H1 (cell line): ENCODE data around the gene FAM53C. TPM values are rescaled to one million over a fixed set of nuclear protein-coding genes. Genes with fewer than 3 reads are reported as not detected.

Experiments
- CHD2 ChIP-seq: IDR thresholded peaks from 2 replicates; pipeline ENCODE4 v1.6.1; 2012; ENCODE audit warnings: low read length, improper control_type of control experiment
- EP300 ChIP-seq, 2 experiments: IDR thresholded peaks; 1 replicate in 1 of 2; 2 replicates in 1 of 2; pipeline ENCODE4 v1.6.1; 2011 to 2012; ENCODE audit warnings: low read depth in 2 of 2, low read length in 2 of 2, mild to moderate bottlenecking in 2 of 2, borderline replicate concordance in 1 of 2, inconsistent platforms in 1 of 2, moderate library complexity in 1 of 2
- GTF2F1 ChIP-seq: IDR thresholded peaks from 2 replicates; pipeline ENCODE4 v1.6.1; 2012; ENCODE audit warnings: low read depth, low read length, improper control_type of control experiment, borderline replicate concordance
- JUND ChIP-seq: IDR thresholded peaks from 2 replicates; pipeline ENCODE4 v1.6.1; 2011; ENCODE audit warnings: mild to moderate bottlenecking, improper control_type of control experiment, low read length
- KDM5A ChIP-seq: fragments of 200-600 bp; IDR thresholded peaks from 2 replicates; pipeline ENCODE4 v1.7.1; 2012; ENCODE audit warnings: mild to moderate bottlenecking, low read length, inconsistent platforms, mixed read lengths
- POLR2A ChIP-seq, 2 experiments: IDR thresholded peaks; 1 replicate in 1 of 2; 2 replicates in 1 of 2; pipeline ENCODE4 v1.6.1; 2011; ENCODE audit warnings: low read depth in 2 of 2, low read length in 2 of 2, mild to moderate bottlenecking in 2 of 2; ENCODE audit errors: control extremely low read depth in 1 of 2
- SP1 ChIP-seq: IDR thresholded peaks from 2 replicates; pipeline ENCODE4 v1.6.1; 2011; ENCODE audit warnings: low read depth, low read length
- SP2 ChIP-seq: IDR thresholded peaks from 2 replicates; pipeline ENCODE4 v1.6.1; 2012; ENCODE audit warnings: mild to moderate bottlenecking, low read length, inconsistent platforms
- TEAD4 ChIP-seq: IDR thresholded peaks from 2 replicates; pipeline ENCODE4 v1.6.1; 2012; ENCODE audit warnings: low read depth, low read length, inconsistent platforms, mixed read lengths
- polyA plus RNA-seq, 7 experiments: library from polyadenylated mRNA; depleted of rRNA in 3 of 7; stranded (reverse) in 5 of 7; unstranded in 2 of 7; fragments of >200 nt in 5 of 7; fragments of 200-250 nt in 2 of 7; gene quantifications; 1 replicate in 5 of 7; 2 replicates in 1 of 7; 4 replicates in 1 of 7; pipeline versions ENCODE4 v1.2.1 to v1.2.3, GENCODE V29; 2011 to 2013; ENCODE audit warnings: missing spikeins in 2 of 7, mixed read lengths in 2 of 7
- total RNA-seq: library from RNA; stranded (reverse); fragmentation: NEBNext Ultra II Directional; extraction: Animal tissue kit (Norgen Biotek cat#: 25700); gene quantifications from 2 replicates; pipeline ENCODE4 v1.2.1, GENCODE V29; 2021
- TF ChIP-seq, protein P1 (sequence below): IDR thresholded peaks from 2 replicates; pipeline ENCODE4 v1.6.1; 2012; ENCODE audit warnings: inconsistent platforms
- TF ChIP-seq, protein P2 (sequence below): fragments of 300-600 bp; sonication (generic); IDR thresholded peaks from 2 replicates; pipeline ENCODE4 v1.7.1; 2012; ENCODE audit warnings: low read length, moderate library complexity, mild to moderate bottlenecking, inconsistent platforms; ENCODE audit not compliant: insufficient replicate concordance

Gene FAM53C
- total and polyA plus RNA-seq, 2 of the 8 experiments (the other 6 are each of a cell fraction or from before 2014, with no cell fraction given) = 57.6 to 75.3 TPM

DNA sequence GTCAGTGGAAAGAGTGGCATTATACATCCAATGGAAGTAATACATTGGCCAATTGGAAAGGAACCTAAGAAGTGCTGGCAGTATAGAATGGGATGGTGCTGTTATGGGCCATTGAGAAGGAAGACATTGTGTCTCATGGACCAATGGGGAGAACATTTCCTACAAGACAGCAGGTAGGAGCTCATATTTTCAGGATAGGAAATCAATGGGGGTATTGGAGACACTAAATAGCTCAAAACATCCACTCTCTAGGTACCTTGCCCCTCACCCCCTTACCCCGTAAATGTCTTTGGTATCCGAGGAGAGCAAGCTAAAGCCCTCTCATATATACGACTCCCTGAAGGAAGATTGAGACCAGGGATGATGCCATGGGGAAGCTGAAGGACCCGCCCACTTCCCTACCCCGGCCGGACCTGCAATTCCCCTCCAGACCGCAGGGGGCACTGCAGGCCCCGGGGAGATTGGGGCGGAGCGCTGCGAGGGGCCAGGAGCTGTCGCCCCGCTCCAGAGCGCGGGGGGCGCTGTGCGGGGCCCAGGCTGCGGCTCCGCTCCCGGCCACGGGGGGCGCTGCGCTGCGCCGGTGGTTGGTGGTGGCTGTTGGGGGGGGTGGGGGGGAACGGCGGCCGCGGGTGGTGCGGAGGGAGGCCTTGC is 14.1 kb downstream of the FAM53C start, which contains the start of gene KDM3B (continued):
- TF ChIP-seq EP300 (IDR thresholded peaks at IDR 0.05; ENCODE audit: borderline replicate concordance in 1 of 2, low read depth in 2 of 2, low read length in 2 of 2) (peak; percentile 17 to 29; a peak in 1 of 3 replicates), POLR2A (IDR thresholded peaks at IDR 0.05; ENCODE audit: control extremely low read depth in 1 of 2, low read depth in 2 of 2, low read length in 2 of 2) (peak in 1 of 2 experiments; percentile 23; a peak in 1 of 3 replicates), SP2 (peak; percentile 67), CHD2 (no peak), TEAD4 (0 out of 2 replicates have a peak, but pooled peaks have one; percentile 21), KDM5A (no peak), SP1 (peak; percentile 68; the same call in 1 of the 2 replicates), GTF2F1 (no peak), JUND (peak; percentile 52; the same call in 1 of the 2 replicates)
- TF ChIP-seq, protein P1, sequence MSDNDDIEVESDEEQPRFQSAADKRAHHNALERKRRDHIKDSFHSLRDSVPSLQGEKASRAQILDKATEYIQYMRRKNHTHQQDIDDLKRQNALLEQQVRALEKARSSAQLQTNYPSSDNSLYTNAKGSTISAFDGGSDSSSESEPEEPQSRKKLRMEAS = no peak
- TF ChIP-seq, protein P2, sequence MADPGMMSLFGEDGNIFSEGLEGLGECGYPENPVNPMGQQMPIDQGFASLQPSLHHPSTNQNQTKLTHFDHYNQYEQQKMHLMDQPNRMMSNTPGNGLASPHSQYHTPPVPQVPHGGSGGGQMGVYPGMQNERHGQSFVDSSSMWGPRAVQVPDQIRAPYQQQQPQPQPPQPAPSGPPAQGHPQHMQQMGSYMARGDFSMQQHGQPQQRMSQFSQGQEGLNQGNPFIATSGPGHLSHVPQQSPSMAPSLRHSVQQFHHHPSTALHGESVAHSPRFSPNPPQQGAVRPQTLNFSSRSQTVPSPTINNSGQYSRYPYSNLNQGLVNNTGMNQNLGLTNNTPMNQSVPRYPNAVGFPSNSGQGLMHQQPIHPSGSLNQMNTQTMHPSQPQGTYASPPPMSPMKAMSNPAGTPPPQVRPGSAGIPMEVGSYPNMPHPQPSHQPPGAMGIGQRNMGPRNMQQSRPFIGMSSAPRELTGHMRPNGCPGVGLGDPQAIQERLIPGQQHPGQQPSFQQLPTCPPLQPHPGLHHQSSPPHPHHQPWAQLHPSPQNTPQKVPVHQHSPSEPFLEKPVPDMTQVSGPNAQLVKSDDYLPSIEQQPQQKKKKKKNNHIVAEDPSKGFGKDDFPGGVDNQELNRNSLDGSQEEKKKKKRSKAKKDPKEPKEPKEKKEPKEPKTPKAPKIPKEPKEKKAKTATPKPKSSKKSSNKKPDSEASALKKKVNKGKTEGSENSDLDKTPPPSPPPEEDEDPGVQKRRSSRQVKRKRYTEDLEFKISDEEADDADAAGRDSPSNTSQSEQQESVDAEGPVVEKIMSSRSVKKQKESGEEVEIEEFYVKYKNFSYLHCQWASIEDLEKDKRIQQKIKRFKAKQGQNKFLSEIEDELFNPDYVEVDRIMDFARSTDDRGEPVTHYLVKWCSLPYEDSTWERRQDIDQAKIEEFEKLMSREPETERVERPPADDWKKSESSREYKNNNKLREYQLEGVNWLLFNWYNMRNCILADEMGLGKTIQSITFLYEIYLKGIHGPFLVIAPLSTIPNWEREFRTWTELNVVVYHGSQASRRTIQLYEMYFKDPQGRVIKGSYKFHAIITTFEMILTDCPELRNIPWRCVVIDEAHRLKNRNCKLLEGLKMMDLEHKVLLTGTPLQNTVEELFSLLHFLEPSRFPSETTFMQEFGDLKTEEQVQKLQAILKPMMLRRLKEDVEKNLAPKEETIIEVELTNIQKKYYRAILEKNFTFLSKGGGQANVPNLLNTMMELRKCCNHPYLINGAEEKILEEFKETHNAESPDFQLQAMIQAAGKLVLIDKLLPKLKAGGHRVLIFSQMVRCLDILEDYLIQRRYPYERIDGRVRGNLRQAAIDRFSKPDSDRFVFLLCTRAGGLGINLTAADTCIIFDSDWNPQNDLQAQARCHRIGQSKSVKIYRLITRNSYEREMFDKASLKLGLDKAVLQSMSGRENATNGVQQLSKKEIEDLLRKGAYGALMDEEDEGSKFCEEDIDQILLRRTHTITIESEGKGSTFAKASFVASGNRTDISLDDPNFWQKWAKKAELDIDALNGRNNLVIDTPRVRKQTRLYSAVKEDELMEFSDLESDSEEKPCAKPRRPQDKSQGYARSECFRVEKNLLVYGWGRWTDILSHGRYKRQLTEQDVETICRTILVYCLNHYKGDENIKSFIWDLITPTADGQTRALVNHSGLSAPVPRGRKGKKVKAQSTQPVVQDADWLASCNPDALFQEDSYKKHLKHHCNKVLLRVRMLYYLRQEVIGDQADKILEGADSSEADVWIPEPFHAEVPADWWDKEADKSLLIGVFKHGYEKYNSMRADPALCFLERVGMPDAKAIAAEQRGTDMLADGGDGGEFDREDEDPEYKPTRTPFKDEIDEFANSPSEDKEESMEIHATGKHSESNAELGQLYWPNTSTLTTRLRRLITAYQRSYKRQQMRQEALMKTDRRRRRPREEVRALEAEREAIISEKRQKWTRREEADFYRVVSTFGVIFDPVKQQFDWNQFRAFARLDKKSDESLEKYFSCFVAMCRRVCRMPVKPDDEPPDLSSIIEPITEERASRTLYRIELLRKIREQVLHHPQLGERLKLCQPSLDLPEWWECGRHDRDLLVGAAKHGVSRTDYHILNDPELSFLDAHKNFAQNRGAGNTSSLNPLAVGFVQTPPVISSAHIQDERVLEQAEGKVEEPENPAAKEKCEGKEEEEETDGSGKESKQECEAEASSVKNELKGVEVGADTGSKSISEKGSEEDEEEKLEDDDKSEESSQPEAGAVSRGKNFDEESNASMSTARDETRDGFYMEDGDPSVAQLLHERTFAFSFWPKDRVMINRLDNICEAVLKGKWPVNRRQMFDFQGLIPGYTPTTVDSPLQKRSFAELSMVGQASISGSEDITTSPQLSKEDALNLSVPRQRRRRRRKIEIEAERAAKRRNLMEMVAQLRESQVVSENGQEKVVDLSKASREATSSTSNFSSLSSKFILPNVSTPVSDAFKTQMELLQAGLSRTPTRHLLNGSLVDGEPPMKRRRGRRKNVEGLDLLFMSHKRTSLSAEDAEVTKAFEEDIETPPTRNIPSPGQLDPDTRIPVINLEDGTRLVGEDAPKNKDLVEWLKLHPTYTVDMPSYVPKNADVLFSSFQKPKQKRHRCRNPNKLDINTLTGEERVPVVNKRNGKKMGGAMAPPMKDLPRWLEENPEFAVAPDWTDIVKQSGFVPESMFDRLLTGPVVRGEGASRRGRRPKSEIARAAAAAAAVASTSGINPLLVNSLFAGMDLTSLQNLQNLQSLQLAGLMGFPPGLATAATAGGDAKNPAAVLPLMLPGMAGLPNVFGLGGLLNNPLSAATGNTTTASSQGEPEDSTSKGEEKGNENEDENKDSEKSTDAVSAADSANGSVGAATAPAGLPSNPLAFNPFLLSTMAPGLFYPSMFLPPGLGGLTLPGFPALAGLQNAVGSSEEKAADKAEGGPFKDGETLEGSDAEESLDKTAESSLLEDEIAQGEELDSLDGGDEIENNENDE = no peak
